ENCODE data around the gene MT1A.

DNA sequence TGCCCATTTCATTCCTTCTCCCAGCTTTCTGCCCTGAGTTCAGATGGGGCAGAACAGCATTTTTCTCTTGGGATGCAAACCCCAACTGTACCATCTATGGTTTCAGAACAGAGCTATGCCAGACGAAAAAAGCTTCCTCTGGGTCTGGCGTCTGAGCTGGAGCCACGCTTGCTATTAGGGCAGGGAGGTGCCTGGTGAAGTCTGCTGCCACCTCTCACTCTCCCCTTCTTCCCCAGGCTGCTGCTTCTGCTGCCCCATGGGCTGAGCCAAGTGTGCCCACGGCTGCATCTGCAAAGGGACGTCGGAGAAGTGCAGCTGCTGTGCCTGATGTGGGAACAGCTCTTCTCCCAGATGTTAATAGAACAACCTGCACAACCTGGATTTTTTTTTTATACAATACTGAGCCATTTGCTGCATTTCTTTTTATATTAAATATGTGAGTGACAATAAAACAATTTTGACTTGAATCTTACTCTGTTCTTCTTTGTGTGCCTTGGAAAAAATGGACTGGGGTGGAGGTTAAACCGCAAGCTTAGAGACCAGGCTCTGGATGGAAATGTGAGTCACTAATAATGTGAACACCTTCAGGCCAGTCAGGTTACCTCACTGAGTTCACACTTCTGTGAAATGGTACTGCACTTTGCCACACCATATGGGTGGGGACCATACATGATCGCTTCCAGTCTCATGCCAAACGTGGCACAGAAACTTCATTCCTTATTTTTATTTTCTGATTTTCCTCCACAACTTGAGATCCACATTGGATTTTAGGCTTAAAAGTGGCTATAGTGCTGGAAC lies 1.7 kb upstream of the MT1A start:
- TF ChIP-seq, protein P1, sequence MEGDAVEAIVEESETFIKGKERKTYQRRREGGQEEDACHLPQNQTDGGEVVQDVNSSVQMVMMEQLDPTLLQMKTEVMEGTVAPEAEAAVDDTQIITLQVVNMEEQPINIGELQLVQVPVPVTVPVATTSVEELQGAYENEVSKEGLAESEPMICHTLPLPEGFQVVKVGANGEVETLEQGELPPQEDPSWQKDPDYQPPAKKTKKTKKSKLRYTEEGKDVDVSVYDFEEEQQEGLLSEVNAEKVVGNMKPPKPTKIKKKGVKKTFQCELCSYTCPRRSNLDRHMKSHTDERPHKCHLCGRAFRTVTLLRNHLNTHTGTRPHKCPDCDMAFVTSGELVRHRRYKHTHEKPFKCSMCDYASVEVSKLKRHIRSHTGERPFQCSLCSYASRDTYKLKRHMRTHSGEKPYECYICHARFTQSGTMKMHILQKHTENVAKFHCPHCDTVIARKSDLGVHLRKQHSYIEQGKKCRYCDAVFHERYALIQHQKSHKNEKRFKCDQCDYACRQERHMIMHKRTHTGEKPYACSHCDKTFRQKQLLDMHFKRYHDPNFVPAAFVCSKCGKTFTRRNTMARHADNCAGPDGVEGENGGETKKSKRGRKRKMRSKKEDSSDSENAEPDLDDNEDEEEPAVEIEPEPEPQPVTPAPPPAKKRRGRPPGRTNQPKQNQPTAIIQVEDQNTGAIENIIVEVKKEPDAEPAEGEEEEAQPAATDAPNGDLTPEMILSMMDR (IDR thresholded peaks at IDR 0.05), result no peak
- no peak for TF ChIP-seq POLR2A (IDR thresholded peaks at IDR 0.05)
